NCI-H524 treated with DMSO at 0.1 percent for 48 hours (cell line): Measurements from ENCODE around the gene SBF2.
"Not testable (repeated sequence)": the region's sequence is repeated elsewhere in the genome, so short reads cannot be mapped to it uniquely, and the experiment has no call there.

Source experiments
- DNase-seq: peaks from one replicate; lab custom pipeline; 2025; lab: John Stamatoyannopoulos, UW

The SBF2 gene

DNA sequence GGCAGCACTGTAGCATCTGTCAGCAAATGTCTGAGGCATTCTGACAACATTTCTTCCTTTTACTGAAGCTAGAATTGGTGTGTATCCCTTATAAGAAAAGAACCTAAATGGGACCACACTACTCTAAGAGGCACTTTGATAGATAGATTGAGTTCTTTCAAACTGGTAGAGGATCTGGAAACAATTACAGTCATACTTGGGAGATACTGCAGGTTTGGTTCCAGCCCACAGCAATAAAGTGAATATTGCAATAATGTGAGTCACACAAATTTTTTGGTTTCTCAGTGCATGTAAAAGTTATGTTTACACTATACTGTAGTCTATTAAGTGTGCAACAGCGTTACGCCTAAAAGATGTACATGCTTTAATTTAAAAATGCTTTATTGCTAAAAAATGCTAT is 96.9 kb downstream of the SBF2 start:
- no peak for DNase-seq

DNA sequence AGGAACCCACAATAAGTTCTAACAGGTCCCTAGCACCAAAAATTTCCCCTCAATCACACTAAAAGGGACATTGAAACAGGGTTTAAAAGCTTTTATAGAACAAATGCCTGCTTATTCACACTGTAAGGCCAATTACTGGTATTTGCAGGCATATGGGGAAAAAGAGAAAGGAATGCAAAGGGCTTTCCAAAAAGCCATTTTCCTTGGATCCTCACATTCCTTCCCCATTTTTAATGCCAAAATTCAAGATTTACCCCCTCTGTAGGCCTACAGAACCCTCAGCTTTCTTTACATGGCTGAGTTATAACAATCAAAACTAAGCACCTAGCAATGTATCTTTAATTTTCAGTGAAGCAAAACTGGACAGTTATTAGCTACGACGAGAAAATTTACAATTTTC is 102.0 kb downstream of the SBF2 start:
- no peak for DNase-seq

DNA sequence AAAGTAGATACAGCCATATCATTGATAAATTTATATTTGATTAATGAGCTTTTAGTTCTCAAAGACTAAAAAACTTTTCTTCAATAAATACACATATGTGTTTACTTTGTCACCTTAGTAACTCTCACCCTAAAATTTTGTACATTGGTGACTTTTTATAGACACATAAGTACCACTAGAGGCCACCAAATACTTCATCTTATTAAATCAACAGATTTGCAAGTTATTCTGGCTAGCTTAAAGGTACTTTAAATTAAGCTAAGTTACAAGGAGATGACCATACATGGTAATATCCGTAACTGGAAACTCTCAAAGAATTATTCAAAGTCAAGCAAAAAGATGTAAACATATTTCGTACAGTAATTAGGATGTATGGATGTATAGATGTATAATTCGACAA is 112.2 kb downstream of the SBF2 start:
- DNase-seq: no peak

DNA sequence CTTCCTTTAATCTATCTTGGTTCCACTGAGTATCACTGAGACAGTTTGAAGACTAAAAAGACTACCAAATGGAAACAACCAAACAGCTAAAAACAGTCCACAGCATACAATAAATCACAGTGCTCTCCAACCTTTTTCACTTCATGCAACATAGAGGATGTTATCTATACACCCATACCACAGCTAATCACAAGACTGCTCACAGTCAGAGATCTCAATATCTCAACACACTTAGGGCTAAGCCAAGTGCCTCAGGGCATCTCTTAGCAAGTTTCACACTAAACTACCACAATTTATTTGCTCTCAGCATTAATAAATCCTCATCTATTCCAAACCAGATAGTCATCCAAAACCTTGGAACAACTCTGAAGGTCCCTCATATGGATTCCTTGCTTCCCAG is 129.4 kb downstream of the SBF2 start:
- no peak for DNase-seq

DNA sequence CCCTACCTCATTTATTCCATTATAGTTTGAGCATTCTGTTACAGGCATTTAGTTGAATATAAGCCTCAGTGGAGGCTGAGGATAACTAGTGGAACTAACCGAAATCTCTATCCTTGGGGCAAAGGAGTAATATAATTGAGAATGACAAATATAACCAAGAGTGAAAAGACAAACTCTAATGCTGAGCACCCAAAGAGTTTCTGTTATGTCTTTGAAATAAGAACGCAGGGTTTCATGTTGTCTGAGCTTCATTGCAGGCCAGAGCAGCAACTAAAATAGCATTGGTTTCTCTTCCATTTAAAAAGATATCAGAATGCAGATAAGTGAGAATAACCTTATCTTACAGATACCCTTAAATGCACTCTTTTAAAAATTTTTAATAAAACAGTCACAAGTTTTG is 131.8 kb downstream of the SBF2 start:
- DNase-seq: no peak

DNA sequence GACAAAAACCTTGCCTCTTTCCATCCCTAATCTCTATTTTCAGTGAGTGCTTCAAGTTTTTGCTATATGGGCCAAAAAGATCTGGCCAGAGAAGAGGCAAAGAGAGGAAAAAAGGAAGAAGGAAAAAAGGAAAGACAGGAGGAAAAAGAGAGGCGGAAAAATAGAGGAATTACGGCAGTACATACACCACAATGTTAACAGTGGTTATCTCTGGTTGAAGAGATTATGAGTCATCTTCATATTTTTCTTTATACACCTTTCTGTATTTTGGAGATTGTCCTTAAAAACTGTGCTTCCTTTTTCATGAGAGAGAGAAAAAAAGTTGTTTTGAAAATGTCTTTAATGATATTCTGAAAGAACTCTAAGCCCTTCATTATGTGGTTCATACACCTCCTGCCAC is 133.7 kb downstream of the SBF2 start:
- DNase-seq: no peak

DNA sequence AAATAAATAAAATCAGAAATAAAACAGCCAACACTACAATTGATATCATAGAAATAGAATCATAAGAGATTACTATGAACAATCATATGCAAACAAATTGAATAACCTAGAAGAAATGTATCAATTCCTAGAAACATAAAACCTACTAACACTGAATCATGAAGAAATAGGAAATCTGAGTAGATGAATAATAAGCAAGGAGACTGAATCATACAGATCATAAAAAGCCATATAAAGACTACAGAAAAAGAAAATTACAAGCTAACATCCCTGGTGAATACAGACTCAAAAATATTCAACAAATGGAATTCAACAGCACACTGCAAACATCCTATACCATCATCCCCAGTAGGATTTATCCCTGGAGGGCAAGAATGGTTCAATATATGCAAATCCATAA is 135.6 kb downstream of the SBF2 start:
- DNase-seq: no peak

DNA sequence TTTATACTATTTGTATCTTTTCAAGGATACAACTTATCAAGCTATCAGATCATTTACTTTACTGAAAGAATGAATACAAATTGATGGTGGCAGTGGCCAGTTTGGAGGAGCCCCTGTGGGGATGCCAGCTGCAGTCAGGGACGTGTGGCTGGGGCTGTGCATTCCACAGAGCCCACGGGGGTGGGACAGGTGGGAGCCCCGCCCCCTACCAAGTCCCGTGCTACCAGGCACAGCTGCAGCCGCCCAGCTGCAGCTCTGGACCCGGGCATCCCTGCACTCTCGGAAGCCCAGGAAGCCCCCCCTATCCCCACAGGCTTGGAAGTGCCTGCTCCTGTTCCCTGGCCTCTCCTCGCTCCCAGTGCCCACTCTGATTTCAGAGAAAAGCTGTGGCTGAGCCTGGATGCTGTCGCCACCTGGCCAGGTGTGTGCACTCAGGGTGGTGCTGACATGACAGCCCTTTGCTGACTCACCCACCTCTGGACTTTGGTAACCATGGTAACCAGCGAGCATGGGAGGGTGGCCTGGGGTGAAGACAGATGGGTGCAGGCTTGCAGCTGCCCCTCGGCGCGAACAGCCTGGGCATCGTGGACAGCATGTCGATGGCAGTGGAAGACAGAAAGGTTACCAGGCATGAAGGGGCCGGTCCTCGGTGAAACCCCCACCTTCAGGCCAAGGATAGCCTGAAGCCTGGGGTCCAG is 138.1 kb downstream of the SBF2 start:
- DNase-seq: peak; percentile 22

DNA sequence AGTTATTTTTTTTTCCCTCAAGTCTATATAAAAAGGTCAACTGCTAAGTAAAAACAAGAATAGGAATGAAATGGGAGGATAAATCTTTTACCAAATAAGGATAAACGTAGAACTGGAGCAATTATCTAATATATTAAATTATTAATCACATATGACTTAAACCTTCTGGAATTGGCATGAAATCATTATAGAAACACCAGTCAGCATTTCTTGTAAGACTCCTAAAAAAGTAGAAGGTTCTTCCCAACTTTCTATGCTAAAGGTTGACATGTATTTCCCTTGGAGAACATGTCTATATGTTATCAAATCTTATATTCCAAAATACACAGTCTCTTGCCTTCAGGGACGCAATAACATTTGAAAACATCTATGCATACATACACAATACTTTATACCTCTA is 143.2 kb downstream of the SBF2 start:
- no peak for DNase-seq

DNA sequence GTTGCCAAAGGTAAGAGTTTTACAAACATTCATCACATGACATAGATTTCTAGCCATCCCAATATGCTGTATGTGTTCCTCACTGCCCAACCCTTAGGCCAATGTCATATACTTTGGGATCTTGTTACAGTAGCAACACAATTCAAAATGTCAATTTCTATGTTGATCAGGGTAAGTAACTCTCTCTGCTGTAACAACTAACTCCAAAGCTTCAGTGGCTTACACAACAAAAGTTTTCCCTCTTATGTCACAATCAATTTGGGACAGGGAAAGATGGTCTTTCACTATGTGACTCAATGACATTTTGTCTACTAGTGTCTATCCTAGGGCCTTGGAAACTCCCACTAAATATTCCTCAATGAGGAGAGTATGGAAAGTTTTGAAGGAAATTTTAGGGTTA is 144.5 kb downstream of the SBF2 start:
- no peak for DNase-seq

DNA sequence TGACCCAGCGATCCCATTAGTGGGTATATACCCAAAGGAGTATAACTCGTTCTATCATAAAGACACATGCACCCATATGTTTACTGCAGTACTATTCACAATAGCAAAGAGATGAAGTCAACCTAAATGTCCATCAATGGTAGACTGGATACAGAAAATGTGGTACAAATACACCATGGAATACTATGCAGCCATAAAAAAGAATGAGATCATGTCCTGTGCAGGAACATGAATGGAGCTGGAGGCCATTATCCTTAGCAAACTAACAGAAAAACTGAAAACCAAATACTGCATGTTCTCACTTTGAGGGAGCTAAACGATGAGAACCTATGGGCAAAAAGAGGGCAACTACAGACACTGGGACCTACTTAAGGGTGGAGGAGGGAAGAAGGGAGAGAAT is 146.8 kb downstream of the SBF2 start:
- no peak for DNase-seq

DNA sequence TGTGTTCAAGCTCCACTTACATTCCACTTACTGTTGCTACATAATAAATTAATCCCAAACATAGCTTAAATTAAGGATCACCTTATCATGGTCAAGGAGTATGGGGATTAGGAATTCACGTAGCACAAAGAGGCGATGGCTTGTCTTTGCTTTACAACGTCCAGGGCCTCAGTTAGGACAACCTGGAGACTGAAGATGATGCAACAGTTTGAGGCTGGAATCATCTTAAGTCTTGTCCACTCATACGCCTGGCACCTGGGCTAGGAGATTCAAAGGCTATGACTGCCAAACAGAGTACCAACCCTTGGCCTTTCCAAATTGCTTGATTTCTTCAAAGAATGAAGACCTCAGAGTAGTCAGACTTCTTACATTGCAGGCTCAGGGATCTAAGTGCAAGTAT is 149.1 kb downstream of the SBF2 start:
- DNase-seq: no peak

DNA sequence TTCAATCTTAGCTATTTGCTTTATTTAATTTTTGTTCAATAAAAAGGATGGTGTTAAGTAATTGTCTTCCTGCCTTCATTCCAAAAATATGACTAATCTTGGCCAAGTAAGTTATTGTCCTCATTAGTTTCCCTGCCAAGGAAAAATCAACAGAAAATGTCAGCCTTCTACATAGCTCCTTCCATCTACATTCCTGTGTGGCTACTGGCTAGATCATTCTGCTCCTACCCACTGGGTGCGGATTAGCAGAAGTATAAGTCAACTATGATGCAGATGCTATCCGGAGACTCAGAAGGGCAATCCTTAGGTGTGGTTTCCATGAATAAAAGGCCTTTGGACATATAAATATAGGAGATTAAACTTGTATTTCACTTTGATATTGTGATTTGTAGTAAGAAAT is 154.4 kb downstream of the SBF2 start:
- DNase-seq: no peak

DNA sequence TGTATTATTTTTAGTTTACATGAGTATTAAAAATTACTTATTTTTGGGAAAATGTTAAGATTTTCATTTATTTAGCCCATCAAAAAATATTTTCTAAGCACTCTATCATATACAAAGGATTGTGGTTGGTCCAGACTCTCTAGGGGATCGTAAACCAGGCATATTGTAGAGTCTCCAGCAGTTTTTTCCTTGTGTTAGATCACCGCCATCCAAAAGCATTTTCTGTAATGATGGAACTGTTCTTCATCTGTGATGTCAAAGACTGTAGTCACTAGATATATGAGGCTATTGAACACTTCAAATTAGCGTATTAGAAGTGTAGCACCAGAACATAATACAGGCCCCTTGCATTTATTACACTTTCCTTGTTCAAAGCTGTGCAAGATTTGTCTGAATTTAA is 154.9 kb downstream of the SBF2 start:
- no peak for DNase-seq

DNA sequence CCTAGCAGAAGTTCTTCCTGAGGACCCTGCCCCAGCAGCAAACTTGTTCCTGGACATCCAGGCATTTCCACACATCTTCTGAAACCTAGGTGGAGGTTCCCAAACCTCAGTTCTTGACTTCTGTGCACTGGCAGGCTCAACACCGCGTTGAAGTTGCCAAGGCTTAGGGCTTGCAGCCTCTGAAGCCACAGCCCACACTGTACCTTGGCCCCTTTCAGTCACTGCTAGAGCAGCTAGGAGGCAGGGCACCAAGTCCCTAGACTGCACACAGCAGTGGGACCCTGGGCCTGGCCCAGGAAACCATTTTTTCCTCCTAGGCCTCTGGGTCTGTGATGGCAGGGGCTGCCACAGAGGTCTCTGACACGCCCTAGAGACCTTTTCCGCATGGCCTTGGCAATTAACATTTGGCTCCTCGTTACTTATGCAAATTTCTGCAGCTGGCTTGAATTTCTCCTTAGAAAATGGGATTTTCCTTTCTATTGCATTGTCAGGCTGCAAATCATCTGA is 159.0 kb downstream of the SBF2 start:
- DNase-seq: no peak

DNA sequence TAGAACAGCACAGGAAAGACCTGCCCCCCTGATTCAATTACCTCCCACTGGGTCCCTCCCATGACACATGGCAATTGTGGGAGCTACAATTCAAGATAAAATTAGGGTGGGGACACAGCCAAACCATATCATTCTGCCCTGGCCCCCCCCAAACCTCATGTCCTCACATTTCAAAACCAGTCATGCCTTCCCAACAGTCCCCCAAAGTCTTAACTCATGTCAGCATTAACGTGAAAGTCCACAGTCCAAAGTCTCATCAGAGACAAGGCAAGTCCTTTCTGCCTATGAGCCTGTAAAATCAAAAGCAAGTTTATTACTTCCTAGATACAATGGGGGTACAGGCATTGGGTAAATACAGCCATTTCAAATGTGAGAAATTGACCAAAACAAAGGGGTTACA is 159.8 kb downstream of the SBF2 start:
- not testable (repeated sequence) for DNase-seq

DNA sequence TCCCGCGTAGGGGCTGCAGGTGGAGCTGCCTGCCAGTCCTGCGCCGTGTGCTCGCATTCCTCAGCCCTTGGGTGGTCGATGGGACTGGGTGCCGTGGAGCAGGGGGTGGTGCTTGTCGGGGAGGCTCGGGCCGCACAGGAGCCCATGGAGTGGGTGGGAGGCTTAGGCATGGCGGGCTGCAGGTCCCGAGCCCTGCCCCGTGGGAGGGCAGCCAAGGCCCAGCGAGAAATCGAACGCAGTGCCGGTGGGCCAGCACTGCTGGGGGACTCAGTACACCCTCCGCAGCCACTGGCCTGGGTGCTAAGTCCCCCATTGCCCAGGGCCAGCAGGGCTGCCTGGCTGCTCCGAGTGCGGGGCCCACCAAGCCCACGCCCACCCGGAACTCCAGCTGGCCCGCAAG is 160.8 kb downstream of the SBF2 start:
- DNase-seq: not testable (repeated sequence)

DNA sequence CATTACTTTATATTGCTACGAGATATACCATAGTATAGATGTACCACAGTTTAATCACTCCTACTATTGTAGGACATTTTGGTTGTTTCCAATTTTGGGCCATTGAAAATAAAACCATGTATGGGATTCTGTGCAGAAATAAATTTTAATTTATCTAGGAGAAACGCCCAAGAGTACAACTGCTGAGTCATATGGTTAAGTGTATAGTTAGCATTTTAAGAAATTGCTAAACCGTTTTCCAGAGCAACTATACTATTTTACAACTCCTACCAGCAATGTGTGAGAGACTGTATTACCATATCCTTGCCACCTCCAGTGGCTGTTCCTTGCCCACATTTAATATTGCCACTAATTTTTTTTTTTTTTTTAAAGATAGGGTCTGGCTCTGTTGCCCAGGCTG is 163.1 kb downstream of the SBF2 start:
- no peak for DNase-seq

DNA sequence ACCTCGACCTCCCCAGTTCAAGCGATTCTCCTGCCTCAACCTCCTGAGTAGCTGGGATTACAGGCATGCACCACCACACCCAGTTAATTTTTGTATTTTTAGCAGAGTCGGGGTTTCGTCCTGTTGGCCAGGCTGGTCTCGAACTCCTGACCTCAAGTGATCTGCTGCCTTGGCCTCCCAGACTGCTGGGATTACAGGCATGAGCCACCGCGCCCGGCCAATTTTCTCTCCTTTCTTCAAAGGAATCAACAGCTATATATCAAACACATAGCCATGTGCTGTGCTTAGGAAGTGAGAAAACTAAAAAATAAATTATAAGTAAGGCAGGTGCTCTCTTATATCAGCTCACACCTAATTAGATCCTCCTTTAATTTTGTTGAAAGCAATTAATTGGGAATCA is 164.8 kb downstream of the SBF2 start:
- DNase-seq: not testable (repeated sequence)

DNA sequence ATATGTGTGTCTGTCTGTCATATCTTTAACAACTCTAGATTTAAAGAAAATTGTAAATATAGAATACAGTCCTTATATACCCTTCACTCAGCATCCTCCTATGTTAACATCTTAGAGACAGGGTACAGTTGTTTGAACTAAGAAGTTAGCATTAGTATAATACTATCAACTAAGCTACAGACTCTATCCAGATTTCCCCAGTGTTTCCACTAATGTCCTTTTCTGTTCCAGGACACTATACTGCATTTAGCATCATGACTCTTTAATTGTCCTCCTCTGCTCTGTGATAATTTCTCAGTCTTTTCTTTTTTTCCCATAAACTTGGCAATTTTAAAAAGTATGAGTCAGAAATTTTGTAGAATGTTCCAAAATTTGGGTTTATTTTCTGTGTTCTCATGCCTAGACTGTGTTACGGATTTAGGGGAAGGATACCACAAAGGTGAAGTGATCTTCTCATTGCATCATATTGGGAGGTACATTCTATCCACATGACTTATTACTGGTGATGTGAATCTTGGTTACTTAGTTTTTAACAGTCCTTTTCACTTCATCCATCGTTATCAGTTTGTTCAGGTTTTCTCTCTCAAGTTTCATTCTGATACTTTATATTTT is 168.4 kb downstream of the SBF2 start:
- no peak for DNase-seq

DNA sequence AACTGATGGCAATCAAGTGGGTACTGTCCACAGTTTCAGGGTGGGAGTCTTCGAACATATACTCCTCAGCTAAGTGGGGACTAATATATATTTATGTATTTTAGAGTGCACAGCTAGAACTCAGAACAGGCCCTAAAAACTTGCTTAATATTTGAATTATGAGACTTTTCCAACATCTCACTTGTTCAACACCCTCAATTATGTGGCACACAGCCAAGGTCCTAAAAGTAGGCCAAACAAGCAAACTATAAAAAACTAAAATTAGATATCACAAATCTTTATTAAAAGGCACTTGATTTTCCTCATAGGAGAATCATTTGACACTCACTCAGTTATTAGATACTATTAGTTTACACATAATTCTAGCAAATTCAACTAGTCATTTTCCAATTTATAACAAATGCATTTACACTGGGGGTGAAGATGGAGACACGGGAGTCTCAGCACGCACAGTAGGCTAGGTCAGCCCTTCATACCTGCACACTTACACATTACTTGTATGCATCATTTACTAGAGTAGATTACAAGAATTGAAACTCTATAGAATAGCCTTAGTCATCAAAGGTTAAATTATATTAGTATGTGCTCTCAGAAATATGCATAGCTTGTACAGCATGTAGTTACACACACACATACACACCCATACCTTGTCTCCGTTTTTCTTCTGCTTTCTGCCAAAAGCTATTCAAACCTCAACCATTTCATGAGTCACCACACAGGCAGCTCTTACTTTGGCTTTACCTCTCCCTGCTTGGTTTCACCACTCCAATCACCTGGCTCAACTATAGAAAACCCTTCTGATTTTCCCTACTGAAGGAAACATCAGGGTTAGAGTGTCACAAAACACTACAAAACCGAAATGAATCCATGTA is 171.5 kb downstream of the SBF2 start:
- no peak for DNase-seq

DNA sequence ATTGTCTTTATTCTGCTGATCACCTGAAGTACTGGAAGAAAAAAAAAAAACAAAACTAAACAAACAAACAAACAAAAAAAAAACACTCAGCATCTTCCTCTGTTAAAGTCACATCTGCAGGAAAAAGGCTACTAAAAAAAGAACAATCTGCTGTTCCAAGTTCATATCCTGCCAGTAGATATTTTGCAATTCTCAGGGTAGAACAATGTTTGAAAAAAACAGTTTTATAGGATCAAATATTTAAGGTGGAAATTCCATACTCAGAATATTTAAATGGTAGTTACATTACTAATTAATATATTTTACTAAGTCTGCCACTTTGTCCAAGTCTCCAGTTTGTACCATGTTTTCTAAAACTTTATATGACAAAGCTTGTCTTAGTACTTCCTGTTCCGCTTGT is 175.2 kb downstream of the SBF2 start:
- DNase-seq: no peak

DNA sequence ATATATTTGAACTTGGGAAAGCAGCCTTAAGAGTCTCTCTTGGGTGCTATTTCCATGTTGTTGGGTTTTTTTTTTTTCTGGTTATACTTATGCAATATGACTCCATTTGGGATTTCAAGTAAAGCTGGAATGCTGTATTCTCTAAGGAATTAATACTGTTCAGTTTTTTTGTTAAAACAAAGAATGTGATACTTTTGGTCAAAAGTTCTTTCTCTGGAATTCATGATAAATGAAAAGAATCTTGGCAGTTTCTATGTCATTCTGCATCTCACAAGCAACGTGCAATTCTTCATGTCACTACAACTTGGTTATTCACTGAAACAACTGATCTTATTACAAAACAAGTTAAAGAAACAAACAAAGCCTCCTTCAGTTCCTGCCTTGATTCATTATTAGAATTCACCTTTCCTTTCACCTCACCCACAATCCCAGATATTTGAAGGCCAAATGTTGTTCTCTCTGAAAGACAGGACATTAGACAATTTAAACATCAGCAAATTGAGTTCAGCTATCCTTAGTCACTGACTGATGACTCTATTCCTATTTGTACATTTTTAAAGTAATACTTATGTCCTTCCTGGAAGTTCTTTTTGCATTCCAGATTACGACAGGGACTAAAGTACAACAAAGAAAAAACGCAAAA is 176.2 kb downstream of the SBF2 start:
- DNase-seq: no peak
